IPS-20b (cell line): ENCODE data around the gene CTBP1.
A peak's percentile ranks its signal among the peaks of the same experiment; 100 is the strongest.

Experiments used
- H3K27ac ChIP-seq: one replicate; pipeline ENCODE4 v1.5.1; 2013; ENCODE audit warnings: low read length
- H3K27me3 ChIP-seq: 2 replicates; pipeline ENCODE4 v1.6.1; 2013; ENCODE audit warnings: mild to moderate bottlenecking, low read length, inconsistent platforms; ENCODE audit not compliant: insufficient read depth
- H3K36me3 ChIP-seq: 2 replicates; pipeline ENCODE4 v1.6.1; 2013; ENCODE audit warnings: low read depth, mild to moderate bottlenecking, inconsistent platforms, low read length, moderate library complexity; ENCODE audit not compliant: insufficient read depth
- H3K4me1 ChIP-seq: 2 replicates; pipeline ENCODE4 v1.6.1; 2013; ENCODE audit warnings: mild to moderate bottlenecking, control low read depth, inconsistent platforms, low read length, moderate library complexity; ENCODE audit not compliant: insufficient read depth
- H3K4me3 ChIP-seq: 2 replicates; pipeline ENCODE4 v1.5.1; 2013; ENCODE audit warnings: mild to moderate bottlenecking, low read length, inconsistent platforms
- H3K9ac ChIP-seq: 2 replicates; pipeline ENCODE4 v1.6.1; 2013; ENCODE audit warnings: low read depth, mild to moderate bottlenecking, inconsistent platforms, low read length, moderate library complexity
- H3K9me3 ChIP-seq: 2 replicates; pipeline ENCODE4 v1.6.1; 2013; ENCODE audit warnings: mild to moderate bottlenecking, low read depth, low read length, inconsistent platforms; ENCODE audit not compliant: insufficient read depth

The CTBP1 gene

GRCh38 chr4:1168191-1169101 lies 80.5 kb downstream of the CTBP1 start:
- Histone ChIP-seq H3K36me3 (no peaks in the 10 kb centered on the region), H3K9ac (no peak overlapping the region), H3K4me1 (no peaks in the 10 kb centered on the region), H3K4me3 (peak overlapping the region; percentile 74; the same call in 1 of the 2 replicates), H3K27me3 (peaks cover 76% of the 10 kb centered on the region), H3K9me3 (no peaks in the 10 kb centered on the region), H3K27ac (no peak overlapping the region)

DNA sequence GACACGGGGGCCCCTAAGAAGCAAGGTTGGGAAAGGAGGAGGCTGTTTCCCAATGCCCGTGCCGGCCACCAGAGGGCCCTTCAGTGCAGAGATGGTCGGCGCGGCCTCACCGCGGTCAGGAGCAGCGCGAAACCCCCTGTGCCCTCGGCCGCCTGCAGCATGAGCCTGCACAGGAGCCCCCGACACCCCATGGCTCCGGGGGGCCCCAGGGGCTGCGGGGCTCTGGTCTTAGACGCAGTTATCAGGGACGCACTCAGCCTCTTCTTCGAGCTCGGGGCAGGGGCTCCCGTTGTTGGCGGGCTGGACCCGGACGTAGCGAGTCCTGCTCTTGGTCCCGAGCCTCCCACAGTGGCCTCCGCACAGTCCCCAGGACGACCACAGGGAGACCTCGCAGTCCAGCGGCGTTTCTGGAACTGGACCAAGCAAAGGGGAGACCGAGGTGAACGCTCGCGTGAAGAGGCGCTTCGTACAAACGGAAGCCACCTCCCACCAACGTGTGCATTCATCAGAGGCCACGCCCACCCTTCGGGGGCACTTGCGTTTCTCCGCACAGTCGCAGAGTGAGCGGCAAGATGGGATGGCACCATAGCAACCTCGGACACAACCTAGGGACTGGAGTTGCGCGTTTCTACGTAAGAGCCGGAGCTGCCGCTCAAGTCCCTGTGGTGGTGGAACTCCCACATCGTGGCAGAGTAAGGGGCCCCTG lies 81.5 kb downstream of the CTBP1 start:
- no peaks in the 10 kb centered on the region for H3K36me3 ChIP-seq
- H3K27me3 ChIP-seq, result peaks cover 65% of the 10 kb centered on the region
- no peak overlapping the region for H3K27ac ChIP-seq
- H3K4me1 ChIP-seq, result no peaks in the 10 kb centered on the region
- H3K4me3 ChIP-seq, result peak overlapping the region; percentile 74
- peak overlapping the region; percentile 73; the same call in 1 of the 2 replicates for H3K9ac ChIP-seq
- H3K9me3 ChIP-seq, result no peaks in the 10 kb centered on the region

- no peak overlapping the region for H3K27ac ChIP-seq
- H3K9ac ChIP-seq, result no peak overlapping the region
- no peaks in the 10 kb centered on the region for H3K9me3 ChIP-seq
- no peaks in the 10 kb centered on the region for H3K4me1 ChIP-seq
- peaks cover 58% of the 10 kb centered on the region for H3K27me3 ChIP-seq
- H3K36me3 ChIP-seq, result no peaks in the 10 kb centered on the region
- H3K4me3 ChIP-seq, result peak overlapping the region; percentile 74; the same call in 1 of the 2 replicates
Observed at GRCh38 chr4:1166509-1167243, 82.3 kb downstream of the CTBP1 start.

- no peaks in the 10 kb centered on the region for H3K9me3 ChIP-seq
- no peak overlapping the region for H3K4me3 ChIP-seq
- no peaks in the 10 kb centered on the region for H3K4me1 ChIP-seq
- H3K27me3 ChIP-seq, result peaks cover 42% of the 10 kb centered on the region
- no peak overlapping the region for H3K9ac ChIP-seq
- H3K27ac ChIP-seq, result no peak overlapping the region
- no peaks in the 10 kb centered on the region for H3K36me3 ChIP-seq
Observed at GRCh38 chr4:1164956-1165545, 83.9 kb downstream of the CTBP1 start.

GRCh38 chr4:1164444-1164843 lies 84.5 kb downstream of the CTBP1 start:
- Histone ChIP-seq H3K27me3 (peaks cover 36% of the 10 kb centered on the region), H3K4me1 (no peaks in the 10 kb centered on the region), H3K36me3 (no peaks in the 10 kb centered on the region), H3K9ac (no peak overlapping the region), H3K9me3 (no peaks in the 10 kb centered on the region), H3K27ac (no peak overlapping the region), H3K4me3 (no peak overlapping the region)

- no peak overlapping the region for H3K27ac ChIP-seq
- no peaks in the 10 kb centered on the region for H3K9me3 ChIP-seq
- H3K4me1 ChIP-seq, result no peaks in the 10 kb centered on the region
- H3K36me3 ChIP-seq, result no peaks in the 10 kb centered on the region
- no peak overlapping the region for H3K4me3 ChIP-seq
- peaks cover 32% of the 10 kb centered on the region for H3K27me3 ChIP-seq
- no peak overlapping the region for H3K9ac ChIP-seq
Observed at GRCh38 chr4:1164040-1164439, 84.9 kb downstream of the CTBP1 start.
